Activated CD4-positive, CD25-positive, alpha-beta regulatory T cell treated with anti-CD3 and anti-CD28 coated beads, Interleukin-2, amount 50 U/mL, for 16 hours (primary cell): ENCODE measurements around the gene COL6A2.
"Not testable (repeated sequence)": the region's sequence is repeated elsewhere in the genome, so short reads cannot be mapped to it uniquely, and the experiment has no call there.

Source experiments
- DNase-seq: peaks from one replicate; pipeline ENCODE4 v3.0.0-alpha.2; 2020; ENCODE audit warnings: low read depth, low spot score

Gene COL6A2

DNA sequence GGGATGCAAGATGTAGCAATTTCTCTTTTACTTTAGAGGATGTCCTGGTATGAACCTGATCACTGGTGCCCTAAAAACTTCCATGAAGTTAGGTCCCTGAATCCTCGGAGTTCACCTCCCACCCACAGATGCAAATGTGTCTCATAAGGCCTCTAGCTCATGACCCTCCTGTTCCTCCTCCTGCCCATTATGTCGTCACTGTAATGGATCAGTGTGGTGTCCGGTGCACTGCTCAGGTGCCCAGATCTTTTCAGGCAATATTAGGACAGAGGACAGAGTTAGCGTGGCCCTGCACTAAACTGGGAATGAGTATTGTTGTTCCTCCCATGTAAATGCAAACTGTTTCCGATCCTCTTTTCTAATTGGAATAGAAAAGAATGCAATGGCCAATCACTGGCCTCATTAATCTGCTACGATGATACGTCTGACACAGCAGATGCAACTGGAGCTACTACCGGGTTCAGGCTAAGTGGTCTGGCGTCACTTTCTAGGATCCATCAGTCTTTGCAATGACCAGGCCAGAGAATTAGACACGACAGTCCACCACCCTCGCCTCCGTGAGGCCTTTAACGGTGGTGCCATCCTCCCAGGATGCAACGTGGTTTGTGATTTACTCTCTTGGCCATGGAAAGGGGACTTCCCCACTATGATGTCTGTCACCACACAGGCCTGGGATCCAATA lies 3.4 kb upstream of the COL6A2 start:
- DNase-seq = no peak

DNA sequence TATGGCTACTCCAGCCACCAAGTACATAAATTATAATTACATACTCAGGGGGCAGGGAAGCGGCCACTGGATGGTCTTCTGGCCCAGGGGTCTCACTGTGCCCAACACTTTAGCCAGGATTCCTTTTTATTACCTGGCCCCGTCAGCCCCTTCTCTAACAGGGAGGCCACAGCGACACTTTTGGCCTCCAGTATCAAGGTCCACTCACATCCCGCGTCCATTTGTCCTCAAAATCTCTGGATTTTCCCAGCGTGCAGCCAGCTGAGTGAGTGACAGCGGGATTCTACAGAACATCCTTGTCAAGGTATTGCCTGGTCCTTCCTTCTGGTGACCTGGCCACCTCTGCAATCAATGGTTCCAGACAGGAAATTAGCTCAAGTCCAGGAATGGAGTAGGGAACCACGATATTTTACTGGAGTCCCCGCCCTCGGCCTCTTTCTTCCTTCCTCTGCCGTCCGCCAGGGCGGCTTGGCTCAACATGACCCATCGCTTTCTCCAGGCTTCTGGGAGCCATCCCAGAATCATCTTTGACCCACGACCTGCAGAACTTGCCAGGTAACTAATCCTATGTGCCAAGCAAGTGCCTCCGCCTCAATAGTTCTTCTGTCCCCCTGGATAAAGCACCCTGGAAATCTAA lies 2.7 kb upstream of the COL6A2 start:
- DNase-seq = no peak

DNA sequence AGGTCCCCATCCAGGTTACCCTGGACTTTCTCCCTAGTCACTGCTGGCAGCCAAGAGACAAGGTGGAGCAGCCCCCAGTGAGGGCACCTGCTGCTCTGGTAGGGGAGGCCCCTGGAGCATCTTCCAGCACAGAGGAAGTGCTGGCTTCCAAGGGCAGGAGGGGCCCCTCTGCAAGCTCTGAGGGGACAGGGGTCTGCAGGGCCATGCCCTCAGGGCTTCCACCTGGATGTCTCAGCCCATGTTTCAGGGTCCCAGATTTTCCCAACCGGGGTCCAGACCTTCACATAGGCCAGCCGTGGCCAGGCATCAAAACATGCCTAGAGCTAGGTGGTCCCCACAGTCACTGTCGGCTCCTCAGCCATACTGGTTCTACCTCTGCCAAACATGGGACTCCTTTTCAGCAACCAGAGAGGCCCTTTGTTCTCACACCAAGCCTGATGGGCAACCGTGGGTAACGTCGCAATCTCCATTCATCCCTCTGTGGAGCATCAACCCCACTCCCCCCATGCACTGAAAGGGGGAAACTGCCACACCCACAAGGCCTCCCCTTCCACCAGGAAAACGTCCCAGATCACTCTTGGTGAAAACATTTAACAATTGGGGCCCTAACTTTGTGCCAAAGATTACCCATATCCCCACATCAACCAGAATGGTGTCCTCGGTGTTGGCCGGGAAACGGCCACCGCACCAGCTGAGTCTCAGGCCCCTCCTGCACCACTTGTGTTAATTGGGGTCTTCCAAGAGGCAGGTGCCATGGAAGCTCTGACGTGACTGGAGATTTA lies 1.9 kb upstream of the COL6A2 start:
- no peak for DNase-seq

DNA sequence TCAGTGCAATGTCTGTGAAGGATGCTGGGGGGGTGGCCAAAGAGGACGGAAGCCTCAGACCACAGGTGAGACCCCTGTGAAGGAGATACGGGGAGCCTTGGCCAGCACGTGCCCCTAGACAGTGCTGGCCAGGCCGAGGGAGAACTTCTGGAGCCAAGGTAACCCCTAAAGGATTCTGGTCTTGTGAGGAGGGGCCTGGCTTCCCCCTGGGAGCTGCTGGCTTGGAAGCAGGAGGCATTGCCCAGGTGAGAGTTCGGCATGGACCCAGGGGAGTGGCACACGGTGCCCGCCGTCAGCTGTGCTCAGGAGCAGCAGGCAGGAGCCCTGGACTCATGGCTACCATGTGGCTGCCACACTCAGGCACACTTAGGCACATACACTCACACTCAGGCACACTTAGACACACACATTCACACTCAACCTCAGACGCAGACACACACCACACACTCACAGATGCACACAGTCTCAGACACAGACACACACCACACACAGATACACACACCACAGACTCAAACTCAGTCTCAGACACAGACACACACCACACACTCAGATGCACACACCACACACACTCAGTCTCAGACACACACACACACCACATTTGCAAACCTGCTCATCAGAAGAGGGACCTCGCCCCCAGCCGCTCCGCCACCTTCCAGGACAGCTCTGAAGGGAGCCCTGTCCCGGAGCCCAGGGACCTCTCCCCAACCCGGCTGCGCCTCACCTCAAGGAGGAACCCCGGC lies 1.1 kb upstream of the COL6A2 start:
- no peak for DNase-seq

DNA sequence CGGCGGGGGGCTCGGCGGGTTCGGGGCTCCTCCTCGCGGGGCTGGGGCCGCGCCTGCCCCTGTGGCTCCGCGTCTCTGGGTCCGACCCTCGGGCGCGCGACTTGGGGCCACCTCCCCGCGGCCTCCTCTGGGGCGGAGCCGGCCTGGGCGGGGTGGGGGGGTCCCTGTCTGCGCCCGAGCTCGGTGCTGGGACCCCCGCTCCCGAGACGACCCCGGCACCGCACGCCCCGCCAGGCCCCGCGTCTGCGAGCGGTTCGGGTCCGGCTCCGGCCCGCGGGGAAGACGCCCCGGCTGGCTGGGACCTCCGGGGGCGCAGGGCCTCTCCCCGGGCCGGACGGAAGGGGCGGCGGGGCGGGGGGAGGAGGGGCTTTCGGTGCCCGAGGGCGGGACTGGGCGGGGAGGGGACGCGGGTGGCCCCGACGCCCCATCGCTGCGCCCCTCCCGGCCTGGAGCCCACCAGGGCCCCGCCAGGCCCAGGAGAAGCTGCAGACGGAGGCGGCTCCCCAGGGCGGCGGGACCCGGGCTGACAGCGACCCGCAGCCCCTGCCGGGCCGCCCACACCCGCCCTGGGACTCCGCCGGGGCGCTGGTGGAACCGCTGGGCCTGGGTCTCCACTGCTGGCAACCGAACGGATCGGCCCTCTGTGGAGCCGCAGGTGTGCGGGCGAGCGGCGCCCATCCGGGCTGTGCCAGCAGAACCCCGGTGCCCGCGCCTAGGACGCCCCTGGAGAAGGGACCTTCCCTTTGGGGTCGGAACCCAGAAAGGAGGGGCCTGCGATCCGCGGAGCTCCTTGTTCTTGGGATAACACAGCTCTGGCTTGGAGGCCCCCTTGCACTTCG lies 610 bp downstream of the COL6A2 start:
- DNase-seq = no peak

DNA sequence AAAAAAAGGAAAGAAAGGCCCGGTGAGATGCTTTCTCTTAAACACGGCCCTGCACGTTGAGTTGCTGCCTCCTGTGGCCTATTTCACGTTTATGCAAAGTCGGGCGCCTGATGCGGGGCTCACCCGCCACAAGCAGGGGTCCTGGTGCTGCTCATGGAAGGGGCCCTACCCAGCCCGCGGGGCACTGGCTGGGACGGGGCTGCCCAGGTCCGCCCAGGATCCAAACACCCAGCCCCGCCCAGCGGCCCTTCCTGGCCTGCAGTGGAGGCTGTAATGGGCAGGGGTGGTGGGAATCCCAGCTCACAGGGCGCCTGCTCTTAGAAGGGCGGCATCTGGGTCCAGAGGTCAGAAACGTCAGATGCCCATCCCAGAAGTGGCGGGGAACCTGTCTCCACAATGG lies 1.6 kb downstream of the COL6A2 start:
- no peak for DNase-seq

DNA sequence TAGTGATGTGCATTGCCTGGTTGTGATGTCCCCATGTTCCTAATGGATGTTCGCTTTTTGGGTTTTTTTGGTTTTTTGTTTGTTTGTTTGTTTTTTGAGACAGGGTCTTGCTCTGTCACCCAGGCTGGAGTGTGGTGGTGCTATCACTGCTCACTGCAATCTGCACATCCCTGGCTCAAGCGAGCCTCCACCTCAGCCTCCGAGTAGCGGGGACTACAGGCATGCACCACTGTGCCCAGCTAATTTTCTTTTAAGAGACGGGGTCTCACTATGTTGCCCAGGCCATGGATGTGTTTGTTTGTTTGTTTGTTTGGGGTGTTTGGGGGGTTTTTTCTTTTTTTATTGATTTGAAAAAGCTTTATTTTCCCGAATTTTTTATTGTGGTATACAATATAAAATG lies 2.1 kb downstream of the COL6A2 start:
- no peak for DNase-seq

DNA sequence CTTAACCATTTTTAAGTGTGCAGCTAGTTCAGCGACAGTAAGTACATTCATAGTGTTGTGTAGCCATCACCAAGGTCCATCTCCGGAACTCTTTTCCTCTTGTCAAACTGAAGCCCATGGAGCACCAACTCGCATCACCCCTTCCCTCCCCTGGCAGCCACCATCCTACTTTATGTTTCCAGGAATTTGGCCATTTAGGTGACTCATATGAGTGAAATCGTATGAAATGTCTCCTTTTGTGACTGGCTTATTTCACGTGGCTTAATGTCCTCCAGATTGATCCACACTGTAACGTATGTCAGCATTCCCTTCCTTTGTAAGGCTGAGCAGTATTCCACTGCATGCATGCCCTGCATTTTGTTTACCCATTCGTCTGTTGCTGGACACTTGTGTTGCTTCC lies 2.5 kb downstream of the COL6A2 start:
- DNase-seq = no peak

DNA sequence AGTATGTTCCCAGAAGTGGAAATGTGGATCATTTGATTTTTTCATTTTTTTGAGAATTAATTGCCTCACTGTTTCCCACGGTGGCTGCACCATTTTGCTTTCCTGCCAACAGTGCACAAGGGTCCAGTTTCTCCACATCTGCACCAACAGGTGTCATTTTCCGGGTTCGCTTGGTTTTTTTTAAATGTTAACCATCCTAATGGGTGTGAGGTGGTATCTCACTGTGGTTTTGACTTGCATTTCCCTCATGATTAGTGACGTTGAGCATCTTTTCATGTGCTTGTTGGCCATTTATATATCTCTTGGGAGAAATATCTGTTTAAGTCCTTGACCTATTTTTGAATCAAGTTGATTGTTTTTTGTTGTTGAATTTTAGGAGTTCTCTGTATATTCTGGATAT lies 3.0 kb downstream of the COL6A2 start:
- DNase-seq = no peak

DNA sequence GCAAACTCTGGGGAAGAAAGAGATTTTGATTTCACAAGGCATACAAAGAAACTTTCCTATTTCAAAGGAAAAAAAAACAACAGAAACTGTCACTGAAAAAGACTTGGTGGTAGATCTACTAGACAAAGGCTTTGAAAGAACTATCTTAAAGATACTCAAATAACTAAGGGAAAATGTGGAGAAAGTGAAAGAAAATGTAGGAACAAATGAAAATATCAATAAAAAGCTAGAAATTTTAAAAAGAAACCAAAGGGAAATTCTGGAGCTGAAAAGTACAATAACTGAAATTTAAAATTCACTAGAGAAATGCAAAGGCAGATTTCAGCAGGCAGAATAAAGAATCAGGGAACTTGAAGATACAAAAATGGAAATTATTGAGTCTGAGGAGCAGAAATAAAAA lies 6.2 kb downstream of the COL6A2 start:
- DNase-seq = no peak

DNA sequence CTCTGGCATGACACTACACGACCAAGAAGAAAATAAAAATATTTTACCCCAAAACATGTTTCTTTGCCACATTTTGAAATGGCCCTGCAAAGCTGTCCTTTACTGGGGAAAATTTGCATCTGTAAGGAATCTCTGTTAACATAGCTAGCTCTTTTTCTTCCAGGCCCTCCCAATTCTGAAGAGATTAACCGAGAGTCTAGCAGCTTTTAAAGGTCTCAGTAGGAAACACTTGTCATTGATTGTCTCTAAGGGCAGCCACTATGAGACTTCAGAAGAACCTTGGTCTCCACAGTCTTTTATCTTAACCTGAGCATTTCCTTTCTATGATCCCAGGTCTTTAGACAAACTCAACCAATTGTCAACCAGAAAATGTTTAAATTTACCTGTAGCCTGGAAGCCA lies 9.5 kb downstream of the COL6A2 start:
- not testable (repeated sequence) for DNase-seq

DNA sequence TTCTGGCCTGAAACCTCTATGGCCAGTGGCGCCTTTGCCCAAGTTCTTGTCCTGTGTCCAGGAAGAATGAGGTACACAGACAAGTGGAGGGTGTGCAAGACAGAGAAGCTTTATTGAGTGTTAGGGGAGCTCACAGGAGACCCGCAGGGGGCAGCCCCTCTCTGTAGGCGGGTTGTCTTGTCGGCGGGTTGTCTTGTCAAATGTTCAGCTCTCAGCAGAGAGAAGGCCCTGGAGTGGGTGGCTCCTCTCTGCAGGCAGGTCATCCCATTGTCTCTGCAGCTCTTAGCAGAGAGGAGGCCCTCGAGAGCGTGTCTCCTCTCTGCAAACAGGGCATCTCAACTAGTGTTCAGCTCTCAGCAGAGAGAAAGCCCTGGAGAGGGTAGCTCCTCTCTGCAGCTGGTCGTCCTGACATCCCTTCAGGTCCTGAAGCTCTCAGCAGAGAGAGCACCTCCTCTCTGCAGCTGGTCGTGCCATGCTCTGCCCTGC lies 11.0 kb downstream of the COL6A2 start:
- DNase-seq = no peak

DNA sequence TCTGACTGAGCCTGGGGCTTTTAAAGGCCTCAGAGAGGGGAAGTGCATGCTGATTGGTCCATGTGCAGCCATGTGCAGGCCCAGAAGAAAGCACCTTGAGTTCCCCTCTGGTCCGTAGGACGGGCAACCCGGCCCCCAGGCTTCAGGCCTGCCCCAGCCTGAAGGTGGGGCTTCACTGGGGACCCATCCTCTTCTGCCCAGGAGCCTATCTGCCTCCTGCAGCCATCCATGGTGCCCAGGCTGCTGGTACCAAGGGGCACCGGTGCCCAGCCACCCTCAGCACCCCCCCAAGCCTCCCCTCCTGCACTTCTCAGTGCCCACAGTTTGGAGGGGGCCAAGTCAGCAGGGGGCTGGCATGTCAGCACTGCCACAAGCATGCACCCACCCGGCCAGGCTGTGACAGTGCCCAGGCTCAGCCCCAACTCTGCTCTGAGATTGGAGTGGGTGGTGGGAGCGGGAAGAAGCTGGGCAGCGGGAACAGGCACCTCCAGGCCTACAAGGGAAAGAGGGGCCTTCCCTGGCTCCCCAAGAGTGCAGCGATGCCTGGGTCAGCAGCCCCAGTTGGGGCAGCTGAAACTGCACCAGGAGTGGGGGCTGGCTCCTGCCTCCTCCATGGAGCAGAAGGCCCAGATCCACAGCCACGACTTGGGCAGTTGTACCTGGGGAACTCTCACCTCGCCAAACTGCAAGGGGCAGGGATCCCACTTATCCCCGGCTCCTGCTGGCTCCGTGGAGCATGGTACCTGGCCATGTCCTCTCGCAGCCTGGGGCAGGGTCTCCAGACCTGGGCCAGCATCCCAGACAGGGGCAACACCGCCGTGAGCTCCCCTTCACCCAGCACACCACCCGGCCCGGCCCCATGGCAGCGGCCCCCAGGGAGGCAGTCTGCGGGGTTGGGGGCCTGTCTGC lies 11.7 kb downstream of the COL6A2 start:
- no peak for DNase-seq

DNA sequence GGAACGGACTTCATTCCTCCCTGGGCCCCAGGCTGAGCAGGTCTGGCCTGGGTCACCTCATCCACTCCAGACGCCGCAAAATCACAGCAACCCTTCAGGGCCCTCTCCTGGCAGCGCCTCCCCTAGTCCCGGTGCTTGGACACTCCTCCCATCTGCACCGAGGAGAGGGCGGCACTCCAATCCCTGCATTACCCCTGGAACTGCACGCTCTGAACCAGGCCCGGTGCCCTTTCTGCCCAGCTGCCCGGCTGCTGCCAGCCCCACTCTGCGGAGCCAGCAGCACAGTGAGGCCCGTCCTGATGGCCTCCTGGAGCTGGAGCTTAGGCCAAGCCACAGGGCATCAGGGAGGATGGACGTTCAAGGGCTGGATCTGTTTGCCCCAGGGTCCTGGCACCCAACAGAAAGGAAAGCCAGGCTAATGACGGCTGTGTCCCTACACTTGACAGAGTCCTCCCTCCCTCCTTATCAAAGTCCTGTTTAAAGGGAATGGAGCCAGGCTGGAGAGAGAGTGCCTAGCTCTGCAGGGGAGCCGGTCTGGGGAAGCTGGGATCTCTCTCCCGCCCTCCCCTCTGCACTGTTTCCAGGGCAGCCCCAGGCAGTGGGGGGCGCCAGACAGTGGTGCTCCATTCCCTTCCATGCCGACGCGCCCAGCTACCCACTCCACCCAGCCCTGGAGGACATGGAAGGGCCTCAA lies 12.7 kb downstream of the COL6A2 start:
- no peak for DNase-seq

DNA sequence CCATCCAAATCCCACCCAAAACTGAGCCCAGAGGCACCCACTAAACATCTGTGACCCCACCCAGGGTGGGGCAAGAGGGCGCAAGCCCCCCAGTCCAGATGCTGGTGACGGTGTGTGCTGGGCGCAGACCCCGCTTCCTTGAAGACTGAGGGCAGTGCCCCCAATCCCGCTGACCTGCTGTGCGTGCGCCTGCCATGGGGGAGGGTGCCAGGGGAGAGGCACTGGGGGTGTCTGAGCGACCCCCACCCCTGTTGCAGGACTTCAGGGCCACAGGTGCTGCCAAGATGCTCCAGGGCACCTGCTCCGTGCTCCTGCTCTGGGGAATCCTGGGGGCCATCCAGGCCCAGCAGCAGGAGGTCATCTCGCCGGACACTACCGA lies 13.3 kb downstream of the COL6A2 start:
- DNase-seq = no peak

DNA sequence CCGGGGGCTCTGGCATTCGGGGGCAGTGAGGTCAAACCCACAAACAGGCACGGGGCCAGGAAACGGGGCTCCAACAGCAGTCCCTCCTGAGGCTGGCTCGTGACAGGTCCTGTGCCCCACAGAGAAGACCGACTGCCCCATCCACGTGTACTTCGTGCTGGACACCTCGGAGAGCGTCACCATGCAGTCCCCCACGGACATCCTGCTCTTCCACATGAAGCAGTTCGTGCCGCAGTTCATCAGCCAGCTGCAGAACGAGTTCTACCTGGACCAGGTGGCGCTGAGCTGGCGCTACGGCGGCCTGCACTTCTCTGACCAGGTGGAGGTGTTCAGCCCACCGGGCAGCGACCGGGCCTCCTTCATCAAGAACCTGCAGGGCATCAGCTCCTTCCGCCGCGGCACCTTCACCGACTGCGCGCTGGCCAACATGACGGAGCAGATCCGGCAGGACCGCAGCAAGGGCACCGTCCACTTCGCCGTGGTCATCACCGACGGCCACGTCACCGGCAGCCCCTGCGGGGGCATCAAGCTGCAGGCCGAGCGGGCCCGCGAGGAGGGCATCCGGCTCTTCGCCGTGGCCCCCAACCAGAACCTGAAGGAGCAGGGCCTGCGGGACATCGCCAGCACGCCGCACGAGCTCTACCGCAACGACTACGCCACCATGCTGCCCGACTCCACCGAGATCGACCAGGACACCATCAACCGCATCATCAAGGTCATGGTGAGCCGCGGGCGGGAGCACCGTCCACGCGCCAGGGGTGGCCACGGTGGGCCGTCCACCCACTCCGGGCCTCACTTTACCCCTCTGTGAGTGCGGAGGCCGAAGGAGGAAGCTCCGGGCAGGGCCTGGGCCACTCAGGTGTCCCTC lies 14.2 kb downstream of the COL6A2 start:
- DNase-seq = no peak

DNA sequence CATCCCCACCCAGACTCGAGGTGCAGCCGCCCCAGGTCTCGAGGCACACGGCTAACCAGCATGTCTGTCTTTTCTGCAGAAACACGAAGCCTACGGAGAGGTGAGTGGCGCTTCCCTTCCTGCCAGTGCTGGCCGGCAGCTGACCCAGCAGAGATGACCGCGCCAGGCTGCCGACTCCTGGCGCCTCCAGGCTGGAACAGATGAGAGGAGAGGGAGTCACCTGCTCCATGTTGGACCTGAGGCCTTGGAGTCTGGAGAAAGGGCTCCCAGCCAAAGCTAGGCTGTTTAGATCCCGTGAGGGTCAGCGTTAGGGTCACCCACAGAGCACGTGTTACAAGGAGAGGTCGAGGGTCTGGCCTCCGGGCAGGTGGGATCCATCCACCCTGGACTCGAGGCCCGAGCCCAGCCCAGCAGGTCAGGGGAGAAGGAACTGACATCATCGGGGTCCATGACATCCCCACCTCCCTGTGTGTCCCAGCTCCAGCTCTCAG lies 14.9 kb downstream of the COL6A2 start:
- no peak for DNase-seq

DNA sequence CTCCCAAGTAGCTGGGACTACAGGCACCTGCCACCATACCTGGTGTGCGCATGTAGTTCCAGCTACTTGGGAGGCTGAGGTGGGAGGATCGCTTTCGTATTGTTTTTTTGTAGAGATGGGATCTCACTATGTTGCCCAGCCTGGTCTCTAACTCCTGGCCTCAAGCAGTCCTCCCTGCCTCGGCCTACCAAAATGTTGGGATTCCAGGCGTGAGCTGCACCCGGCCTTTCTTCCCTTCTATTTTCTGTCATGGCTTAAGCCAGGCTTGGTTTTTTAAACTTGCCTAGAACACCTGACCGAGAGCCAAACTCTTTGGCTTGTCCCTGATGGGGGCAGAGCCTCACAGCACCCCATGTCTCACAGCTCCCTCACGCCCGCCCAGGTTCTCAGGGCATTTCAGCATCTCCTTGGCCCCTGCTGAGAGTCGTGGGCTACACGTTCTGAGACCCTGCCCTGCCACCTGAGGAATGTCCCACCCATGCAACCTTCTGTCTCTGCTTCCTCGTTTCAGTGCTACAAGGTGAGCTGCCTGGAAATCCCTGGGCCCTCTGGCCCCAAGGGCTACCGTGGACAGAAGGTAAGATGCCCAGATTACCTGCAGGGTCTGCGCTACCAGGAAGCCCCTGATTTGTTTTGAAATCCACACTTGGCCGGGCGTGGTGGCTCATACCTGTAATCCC lies 15.7 kb downstream of the COL6A2 start:
- no peak for DNase-seq
